Myometrial cell (primary cell): ENCODE results near the gene CHIA. TPM values are rescaled to one million over a fixed set of nuclear protein-coding genes. Genes with fewer than 3 reads are reported as not detected.

Source experiments
- total RNA-seq: library from RNA; depleted of rRNA; stranded (reverse); fragments of >200 nt; gene quantifications from 2 replicates; pipeline ENCODE4 v1.2.3, GENCODE V29; 2015

The CHIA gene
- not detected in 2 replicates for total RNA-seq

GRCh38 chr1:111290630-111291029 lies at the start of gene CHIA:
Gene CHIA (plus strand): TSS chr1:111290851. CDS start chr1:111310468, 19,617 bp downstream.

Other genes starting within 250 kb of the CHIA start
- 69.5 and 73.7 TPM in 2 replicates for gene DRAM2, start 150.8 kb upstream of the CHIA start, total RNA-seq
- gene CEPT1, start 150.6 kb upstream of the CHIA start, total RNA-seq: 23.6 and 27.1 TPM in 2 replicates
- 1.1 and 2.0 TPM in 2 replicates for gene DENND2D, start 90.2 kb upstream of the CHIA start, total RNA-seq
- 0.53 TPM in 1 of 2 replicates, not detected in the other for gene CHI3L2, start 63.1 kb upstream of the CHIA start, total RNA-seq
- gene OVGP1, start 136.9 kb downstream of the CHIA start, total RNA-seq: under 0.01 and 0.18 TPM in 2 replicates
- gene WDR77, start 158.4 kb downstream of the CHIA start, total RNA-seq: 44.7 and 63.7 TPM in 2 replicates
- gene ATP5PB, start 158.6 kb downstream of the CHIA start, total RNA-seq: 225 and 262 TPM in 2 replicates
- gene C1orf162, start 183.1 kb downstream of the CHIA start, total RNA-seq: 0.53 and 1.2 TPM in 2 replicates
- not detected in 2 replicates for gene ADORA3, start 212.8 kb downstream of the CHIA start, total RNA-seq
- gene TMIGD3, start 212.8 kb downstream of the CHIA start, total RNA-seq: not detected in 2 replicates